ENCODE measurements around the gene CETN2.
"Not testable (repeated sequence)": the region's sequence is repeated elsewhere in the genome, so short reads cannot be mapped to it uniquely, and the experiment has no call there.

CETN2 gene

DNA sequence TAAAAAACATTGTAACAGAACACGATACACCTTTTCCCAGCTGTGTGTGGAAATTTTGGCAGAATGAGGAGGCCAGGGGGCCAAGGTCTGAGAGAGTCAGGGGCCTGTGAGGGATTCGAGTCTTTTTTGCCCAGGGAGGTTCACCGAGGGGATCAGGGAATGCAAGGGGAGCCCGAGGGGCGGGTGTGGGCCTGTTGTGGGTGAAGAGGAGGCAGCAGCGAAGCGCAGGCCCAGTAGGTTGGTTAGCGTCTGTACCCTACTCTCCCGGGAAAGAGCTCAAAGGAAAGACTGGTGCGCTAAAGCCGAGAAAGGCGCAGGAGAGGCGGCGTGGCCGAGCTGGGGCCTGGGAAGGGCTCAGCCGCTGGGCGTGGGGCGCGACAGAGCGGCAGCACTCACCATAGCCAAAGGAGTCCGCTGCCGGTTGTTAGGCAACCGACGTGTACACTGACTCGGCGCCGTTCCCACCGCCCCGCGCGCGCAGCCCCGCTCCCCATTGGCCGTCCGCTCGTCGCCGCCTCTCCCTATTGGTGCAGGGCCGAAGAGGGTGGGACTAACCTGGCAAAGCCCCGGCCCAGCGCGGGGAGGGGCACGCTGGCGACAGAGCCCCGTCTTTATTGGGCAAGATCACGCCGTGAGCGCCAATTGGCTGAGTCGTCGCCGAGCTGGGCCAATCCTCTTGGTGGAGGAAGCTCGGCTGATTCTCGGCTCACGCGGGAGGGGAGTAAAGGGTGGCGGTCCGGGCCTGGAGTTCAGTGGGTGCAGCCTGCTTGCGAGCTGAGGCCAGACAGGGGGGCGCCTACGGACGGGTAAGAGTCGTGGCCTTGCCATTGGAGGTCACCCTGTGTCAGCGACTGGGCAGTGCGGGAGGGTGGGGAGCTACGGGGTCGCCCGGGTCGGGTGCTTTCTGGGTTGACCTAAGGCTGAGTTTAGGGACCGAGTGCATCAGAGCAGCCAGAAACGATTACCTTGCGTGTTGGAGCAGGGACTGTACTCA, at the start of gene CETN2, which contains the start of gene NSDHL:
CETN2 (minus strand) TSS at position 446 of the 994 bp plus-strand sequence; CDS start at position 399, 47 bp downstream.
NSDHL (plus strand) TSS at position 752 of the 994 bp plus-strand sequence. CDS start 15,262 bp downstream, outside the sequence.
- in situ Hi-C loops (cut with HindIII; ENCODE audit: low sequenced_read_pairs) = no loop called here

DNA sequence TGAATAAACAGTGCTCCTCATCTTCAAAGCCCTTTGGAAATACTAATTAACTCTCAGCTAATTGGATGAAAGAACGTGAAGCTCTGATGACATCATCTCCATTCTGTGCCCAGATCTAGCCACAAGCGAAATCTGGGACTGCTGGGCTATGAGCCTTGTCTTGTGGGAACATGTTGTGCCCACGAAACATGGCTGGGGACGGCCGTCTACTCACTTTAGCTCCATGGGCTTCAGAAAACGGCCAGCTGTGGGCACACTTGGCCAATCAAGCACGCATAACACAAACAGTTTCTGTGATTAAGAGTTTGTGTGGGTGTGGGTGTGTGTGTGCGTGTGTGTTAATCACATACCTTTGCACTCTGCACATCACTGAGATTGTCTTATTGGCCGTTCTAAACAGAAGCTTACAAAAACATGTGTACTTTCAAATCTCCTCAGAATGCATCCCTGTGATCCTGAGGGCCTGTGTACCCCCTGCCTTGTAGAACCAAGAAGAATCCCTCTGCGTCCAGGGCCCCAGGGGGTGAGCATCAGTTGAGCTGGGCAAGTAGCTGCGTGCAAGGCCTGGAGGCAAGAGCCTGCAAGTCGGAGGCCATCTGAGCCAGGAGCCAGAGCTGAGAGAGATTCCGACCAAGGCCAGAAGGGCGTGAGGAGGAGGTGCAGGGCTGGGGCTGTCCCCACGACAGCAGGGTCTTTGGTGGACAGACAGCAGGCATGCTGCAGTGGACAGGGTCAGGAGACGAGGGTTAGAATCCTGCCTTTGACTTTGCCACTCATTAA, 48.6 kb upstream of the CETN2 start:
- in situ Hi-C loops (cut with HindIII; ENCODE audit: low sequenced_read_pairs) = no loop called here

DNA sequence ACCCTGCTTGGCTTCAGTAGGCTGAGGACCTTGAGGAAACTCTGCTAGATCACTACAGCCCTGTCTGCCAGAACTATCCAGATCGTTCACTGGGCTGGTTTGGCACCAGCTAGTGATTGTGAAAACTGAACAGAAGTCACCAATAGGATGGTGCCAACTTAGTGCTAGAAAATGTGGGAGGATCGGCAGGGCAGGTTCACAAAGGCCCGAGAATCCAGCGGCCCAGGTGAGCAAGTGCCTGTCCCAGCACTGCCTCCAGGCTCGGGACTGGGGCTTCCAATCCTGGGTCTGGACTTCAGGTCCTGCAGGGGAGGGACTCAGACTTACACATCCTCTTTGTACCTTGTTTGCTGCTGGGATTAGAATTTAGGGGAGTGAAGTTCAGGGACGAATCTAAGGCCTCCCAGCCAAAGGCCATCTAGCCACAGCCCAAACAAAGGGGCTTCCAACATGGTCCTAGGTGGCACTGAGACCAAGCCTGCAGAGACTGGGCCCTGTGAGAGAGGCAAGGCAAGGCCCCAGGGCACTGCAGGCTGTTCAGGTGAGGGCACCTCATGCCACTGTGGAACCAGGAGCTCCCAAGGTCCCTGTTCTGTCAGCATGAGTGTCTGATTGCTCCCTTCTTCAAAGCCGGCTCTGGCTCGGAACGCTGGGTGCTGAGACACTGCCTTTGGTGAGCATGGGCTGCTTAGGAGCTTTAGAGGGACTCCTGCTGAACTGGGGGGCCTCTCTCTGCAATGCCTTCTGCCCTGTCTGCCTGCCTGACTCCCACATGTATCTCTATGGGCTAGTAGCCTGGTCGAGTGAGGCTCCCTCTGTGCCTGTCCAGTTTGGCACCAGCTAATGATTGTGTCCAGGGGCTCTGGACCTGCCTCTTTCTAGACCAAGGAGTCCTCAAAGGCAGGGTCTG, 46.6 kb upstream of the CETN2 start:
- in situ Hi-C loops (cut with HindIII; ENCODE audit: low sequenced_read_pairs) = no loop called here

DNA sequence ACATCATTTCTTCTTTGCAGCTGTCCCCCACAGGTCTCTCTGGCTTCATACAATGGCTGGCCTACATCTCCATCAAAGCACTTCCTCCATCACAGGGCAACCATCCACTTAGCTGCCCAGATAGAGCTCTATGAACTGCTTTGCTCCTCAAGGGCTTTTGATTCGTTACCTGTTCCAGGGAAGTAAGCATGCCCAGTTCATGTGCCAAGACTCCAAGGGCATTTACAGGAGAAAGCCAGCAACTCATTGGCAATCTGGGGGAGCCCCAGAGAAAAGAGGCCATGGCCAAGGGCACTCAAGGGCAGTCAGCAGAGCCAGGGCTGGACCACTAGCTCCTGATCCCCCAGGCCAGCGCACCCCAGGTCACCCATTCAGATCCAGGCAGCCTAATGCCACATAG, 42.8 kb upstream of the CETN2 start:
- in situ Hi-C loops (cut with HindIII; ENCODE audit: low sequenced_read_pairs) = no loop called here

DNA sequence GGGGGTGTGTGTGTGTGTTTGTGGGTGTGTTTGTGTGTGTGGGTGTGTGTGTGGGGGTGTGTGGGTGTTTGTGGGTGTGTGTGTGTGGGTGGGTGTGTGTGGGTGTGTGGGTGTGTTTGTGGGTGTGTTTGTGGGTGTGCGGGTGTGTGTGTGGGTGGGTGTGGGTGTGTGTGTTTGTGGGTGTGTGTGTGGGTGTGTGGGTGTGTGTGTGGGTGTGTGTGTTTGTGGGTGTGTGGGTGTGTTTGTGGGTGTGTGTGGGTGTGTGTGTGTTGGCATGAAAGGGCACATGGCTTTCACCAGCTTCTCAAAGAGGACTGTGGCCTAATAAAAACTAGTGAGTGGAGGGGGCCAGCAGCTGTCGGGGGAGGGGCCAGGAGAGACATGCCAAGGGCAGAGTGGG, 42.0 kb upstream of the CETN2 start:
- in situ Hi-C loops (cut with HindIII; ENCODE audit: low sequenced_read_pairs) = no loop called here

DNA sequence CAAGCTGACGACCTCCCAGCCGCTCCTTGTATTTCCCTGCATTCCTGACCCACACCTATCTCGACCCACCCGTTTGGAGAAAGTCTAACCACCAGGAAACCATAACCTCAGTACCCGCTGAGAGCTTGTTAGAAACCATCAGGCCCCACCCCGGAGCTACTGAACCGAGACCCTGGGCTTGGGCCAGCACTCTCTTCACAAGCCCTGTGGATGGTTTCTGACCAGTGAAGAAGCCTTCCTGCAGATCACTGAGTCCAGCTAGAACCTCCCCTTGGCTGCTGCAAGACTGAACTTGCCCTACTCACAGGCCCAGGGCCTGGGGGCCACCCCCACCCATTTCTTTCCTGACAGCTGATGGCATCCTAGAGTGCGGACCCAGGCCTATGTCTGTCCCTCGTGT, 40.7 kb upstream of the CETN2 start:
- in situ Hi-C loops (cut with HindIII; ENCODE audit: low sequenced_read_pairs) = no loop called here

DNA sequence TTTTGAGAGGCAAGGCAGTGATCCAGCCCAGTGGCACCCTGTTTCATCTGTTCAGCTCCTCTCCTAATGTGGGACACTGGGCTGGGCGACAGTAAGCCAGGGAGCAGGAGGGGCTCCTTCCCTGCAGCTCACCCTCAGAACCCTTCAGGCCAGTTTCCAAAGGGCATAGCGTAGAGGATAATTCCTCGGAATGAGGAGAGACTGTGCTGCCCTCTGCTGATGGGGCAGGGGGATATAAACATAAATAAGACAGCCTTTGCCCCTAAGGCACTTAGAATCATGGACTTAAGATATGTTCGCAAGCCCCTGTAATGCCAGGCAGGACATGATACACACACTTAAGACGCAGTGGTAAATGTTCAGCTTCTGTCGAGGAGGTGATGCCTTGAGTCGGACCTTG, 39.4 kb upstream of the CETN2 start:
- in situ Hi-C loops (cut with HindIII; ENCODE audit: low sequenced_read_pairs) = no loop called here

DNA sequence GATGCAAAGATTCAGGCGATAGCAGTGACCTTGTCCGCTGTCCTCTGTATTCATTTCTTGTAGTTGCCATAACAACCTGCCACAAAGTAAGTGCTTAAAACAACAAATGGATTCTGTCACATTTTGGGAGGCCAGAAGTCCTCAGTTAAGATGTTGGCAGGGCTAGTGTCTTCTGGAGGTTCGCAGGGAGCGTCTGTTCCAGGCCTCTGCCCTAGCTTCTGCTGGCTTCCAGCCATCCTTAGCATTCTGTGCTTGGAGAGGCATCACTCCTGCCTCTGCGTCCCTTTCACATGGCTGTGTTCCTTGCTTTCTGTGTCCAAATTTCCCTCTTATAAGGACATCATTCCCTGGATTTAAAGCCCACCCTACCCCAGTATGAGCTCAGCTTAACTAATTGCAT, 35.8 kb upstream of the CETN2 start:
- in situ Hi-C loops (cut with HindIII; ENCODE audit: low sequenced_read_pairs) = no loop called here

DNA sequence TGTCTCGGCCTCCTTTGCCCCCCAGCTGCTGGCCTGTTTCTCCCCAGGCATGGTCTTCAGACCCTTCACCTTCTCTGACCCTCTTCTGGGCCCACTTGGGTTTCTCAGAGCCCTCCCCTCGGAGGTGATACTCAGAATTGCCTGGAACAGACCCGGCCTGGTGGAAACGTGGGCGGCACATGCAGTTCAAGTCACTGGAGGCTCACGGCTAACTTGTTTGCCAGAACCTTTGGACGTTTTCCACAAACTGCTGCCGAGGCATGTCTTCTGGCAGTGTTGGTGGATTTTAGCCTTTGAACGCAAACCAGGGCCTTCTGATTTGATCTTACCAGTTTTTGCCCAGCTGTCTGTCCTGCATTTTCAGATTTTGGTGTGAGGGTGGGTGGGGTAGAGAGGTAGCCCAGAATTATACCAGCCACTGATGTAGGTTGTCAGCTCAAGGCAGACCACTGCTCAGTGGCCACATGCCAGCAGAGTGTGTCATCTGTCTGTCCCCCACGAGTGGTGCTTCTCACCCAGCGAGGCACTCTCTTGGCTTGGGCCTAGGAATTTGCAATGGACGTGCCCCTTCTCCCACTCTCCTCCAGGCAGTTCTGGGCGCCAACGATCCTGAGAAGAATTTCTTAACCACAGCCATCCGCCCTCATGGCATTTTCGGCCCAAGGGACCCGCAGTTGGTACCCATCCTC, 34.8 kb upstream of the CETN2 start:
- in situ Hi-C loops (cut with HindIII; ENCODE audit: low sequenced_read_pairs) = no loop called here

DNA sequence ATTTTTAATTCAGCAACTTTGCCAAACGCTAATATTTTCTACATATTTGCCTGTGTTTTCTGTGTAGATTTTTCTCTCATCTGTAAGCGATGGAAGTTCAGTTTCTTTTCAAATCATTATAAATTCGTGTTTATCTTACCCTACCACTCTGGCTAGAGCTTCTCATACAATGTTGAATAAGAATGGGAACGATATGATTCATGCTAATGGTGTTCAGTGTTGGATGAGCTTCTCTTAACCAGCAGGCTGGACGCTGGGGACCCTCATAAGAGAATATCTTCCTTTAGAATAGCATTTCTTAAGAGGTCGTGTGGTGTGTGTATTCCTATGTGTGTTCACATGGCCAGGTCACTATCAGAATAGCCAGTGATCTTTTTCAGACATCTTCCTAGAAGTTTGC, 31.3 kb upstream of the CETN2 start:
- in situ Hi-C loops (cut with HindIII; ENCODE audit: low sequenced_read_pairs) = no loop called here

DNA sequence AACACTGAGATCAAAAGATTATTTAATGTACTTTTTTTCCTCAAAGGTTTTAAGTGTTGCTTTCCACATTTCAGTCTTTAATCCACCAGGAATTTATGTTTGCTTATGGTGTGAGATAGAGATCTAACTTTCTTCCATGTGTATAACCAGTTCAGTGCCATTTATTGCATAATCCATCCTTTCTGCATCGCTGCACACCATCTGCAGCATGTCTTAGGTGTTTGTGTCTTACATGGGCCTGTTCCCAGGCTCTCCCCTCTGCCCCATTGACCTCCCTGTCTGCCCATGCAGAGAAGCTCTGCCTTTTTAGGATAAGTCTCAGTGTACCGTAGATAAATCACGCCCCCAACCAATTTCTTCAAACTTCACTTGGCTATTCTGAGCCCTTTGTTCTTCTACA, 30.6 kb upstream of the CETN2 start:
- in situ Hi-C loops (cut with HindIII; ENCODE audit: low sequenced_read_pairs) = no loop called here

DNA sequence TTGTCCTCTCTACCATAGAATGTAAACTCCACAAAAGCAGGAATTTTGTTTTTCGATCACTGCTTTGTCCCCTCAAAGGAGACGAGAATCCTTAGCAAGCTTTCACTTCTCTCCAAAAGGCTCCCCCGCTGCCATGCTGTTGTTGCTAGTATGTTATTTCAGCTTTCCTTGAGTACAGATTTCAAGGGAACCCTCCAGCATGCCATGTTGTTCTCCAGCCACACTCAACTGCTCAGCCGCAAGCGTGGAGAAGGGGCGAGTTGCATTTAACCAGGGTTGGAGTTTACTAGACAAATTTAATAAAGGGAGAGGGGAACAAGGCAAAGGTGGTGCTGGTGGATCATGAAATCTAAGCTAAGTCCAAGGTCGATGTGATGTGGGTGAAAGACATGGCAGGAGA, 23.4 kb upstream of the CETN2 start:
- in situ Hi-C loops (cut with HindIII; ENCODE audit: low sequenced_read_pairs) = no loop called here

DNA sequence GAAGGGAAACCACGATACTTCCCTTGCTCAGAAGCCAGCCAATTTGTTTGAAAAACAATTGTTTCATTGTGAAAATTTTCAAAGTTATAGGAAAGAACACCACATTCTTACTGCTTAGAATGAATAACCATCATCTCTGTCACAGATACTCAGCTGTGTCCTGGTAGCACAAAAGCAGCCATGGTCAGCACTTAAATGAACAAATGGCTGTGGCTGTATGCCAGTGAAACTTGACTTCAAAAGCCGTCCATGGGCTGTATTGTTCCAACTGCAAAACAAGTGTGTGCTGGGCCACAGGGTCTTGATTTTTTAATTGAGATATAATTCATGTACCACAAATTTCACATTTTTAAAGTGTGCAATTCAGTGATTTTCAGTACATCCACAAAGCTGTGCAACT, 19.9 kb upstream of the CETN2 start:
- in situ Hi-C loops (cut with HindIII; ENCODE audit: low sequenced_read_pairs) = no loop called here

DNA sequence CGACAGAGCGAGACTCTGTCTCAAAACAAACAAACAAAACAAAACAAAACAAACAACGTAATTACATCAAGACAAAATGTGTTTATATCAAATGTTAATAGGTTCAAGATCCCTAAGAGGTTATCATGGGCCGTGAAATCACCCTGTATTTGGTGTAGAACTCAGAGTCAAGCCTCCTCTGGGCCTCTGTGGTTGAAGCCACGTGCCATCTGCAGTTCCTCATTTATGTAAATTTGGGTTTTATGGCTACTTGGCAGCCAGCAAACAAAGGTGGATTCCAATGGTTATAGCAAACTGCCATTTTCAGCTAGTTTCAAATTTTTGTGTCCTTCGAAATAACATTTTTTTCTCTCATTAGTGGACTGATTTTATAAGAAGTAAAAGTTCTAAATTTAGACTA, 16.7 kb upstream of the CETN2 start:
- in situ Hi-C loops (cut with HindIII; ENCODE audit: low sequenced_read_pairs) = no loop called here

DNA sequence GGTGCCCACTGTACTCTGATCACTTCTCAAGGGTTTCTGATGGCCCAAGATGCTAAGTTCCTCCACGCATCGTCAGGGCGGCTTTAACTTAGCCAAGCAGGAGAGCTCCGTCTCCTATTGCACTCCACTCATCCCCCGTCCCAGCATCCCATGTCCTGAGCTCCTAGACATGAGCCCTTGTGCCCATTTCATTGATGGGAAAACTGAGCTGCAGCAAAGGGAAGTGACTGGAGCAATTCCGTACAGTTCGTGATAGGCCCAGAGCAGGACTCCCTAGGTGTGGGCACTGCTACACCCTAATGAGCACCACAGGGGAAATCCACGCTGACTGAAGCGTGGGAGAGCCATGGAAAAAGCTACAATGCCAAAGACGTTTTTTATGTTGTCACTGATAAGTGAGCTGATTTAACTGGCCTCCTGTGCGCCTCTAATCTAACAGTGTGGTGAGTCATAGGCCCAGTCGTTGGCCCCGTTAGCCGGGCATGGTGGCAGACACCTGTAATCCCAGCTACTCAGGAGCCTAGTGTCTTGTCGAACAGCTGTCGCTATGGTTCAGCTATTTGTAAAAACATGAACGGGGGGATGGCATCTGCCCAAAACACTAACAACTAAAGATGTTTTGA, 15.2 kb upstream of the CETN2 start:
- in situ Hi-C loops (cut with HindIII; ENCODE audit: low sequenced_read_pairs) = no loop called here

DNA sequence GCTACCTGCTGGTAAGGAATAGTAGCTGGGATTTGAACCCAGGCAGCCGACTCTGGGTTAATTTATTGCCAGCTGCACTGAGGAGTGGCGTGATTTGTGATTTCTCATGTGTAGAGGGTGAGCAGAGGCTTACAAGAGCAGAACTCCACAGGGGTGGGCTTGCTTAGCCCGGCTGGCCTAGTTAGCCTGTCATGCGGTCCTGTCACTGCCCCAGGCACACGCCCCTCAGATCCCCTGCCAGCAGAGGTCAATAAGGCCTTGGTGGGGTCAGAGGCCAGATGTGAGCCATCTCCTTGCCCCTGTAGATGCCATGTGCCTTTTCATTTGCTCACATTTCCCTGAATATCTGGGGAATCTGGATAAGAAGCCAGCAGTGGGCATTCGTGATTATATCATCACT, 13.7 kb upstream of the CETN2 start:
- in situ Hi-C loops (cut with HindIII; ENCODE audit: low sequenced_read_pairs) = no loop called here

DNA sequence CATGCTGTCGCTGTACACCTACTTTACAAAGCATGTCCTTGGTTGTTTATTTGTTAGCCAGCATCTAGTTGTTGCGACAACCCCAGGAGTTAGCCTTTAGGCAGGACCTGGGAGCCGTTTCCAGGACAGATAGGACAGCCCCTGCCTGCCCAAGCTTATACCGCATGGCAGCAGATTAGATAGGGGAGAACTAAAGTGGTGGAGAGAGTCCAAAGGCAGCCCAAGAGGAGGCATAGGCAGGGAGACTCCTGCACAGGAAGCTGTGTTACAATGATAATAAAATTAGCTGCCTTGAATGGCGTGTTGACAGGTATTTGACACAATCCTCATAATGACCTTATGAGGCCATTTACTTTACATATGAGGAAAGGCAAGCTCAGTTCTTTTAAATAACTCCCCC, 13.3 kb upstream of the CETN2 start:
- in situ Hi-C loops (cut with HindIII; ENCODE audit: low sequenced_read_pairs) = no loop called here

DNA sequence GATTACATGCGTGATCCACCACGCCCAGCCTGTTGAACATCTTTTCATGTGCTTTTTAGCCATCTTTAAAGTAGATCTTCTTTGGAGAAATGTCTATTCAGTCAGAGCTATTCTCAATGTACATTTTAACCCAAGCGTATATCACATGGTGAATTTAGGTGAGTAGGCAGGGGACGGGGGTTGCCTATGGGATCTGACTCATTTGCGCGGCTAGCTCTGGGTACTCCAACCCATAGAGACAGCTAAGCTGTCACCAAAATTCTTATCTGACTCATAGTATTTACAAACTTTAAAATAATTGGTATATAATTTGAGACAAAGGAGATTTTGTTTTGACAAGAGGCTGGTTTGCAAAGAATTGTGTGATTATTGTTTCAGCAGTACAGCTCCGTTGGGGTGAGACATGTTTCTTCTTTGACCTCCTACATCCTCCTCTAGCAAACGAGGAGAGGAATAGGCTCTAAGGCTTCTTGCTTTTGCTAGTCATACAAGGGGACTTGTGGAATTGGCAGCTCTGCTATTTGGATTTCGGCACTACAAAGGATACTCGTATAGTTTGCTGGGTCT, 12.3 kb upstream of the CETN2 start:
- in situ Hi-C loops (cut with HindIII; ENCODE audit: low sequenced_read_pairs) = no loop called here

DNA sequence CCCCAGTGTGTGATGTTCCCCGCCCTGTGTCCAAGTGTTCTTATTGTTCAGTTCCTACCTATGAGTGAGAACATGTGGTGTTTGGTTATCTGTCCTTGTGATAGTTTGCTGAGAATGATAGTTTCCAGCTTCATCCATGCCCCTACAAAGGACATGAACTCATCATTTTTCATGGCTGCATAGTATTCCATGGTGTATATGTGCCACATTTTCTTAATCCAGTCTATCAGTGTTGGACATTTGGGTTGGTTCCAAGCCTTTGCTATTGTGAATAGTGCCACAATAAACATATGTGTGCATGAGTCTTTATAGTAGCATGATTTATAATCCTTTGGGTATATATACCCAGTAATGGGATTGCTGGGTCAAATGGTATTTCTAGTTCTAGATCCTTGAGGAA, 4.9 kb upstream of the CETN2 start:
- in situ Hi-C loops (cut with HindIII; ENCODE audit: low sequenced_read_pairs) = not testable (repeated sequence)
